OCI-M2 (cell line): Measurements from ENCODE around the gene ARHGAP22.

Source experiments
- DNase-seq: peaks from one replicate; lab custom pipeline; 2025; ENCODE audit not compliant: unreplicated experiment; lab: John Stamatoyannopoulos, UW

Gene ARHGAP22

DNA sequence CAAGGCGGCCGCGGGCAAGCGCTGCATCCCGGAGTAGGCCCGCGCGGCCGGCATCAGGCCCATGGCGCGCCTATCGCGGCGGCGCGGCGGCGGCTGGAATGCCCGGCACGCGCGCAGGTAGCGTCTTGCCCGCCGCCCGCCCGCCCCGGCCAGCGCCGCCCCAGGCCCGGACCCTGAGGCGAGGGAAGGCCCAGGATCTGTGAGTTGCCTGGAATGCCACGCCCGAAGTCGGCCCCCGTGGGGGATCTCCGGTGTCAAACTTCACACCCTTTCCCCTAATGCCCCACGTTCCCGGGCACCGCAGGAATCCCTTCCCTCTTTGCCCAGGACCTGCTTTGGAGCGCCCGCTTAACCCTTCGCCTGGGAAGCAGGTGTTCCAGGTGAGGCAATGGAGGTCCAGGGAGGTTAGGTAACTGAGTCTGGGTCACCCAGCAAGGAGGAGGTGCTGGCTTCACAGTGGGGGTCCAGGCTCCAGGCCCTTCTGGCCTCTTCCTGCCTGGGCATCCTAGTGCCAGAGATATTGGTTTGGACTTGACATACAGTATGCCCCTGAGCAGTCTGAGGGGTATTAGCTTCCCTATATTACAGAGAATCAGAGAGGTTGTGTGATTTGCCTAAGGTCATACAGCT lies 138.1 kb downstream of the ARHGAP22 start:
- no peak for DNase-seq

- DNase-seq = no peak
These were observed 138.9 kb downstream of the ARHGAP22 start for GRCh38 chr10:48465860-48466521.

DNA sequence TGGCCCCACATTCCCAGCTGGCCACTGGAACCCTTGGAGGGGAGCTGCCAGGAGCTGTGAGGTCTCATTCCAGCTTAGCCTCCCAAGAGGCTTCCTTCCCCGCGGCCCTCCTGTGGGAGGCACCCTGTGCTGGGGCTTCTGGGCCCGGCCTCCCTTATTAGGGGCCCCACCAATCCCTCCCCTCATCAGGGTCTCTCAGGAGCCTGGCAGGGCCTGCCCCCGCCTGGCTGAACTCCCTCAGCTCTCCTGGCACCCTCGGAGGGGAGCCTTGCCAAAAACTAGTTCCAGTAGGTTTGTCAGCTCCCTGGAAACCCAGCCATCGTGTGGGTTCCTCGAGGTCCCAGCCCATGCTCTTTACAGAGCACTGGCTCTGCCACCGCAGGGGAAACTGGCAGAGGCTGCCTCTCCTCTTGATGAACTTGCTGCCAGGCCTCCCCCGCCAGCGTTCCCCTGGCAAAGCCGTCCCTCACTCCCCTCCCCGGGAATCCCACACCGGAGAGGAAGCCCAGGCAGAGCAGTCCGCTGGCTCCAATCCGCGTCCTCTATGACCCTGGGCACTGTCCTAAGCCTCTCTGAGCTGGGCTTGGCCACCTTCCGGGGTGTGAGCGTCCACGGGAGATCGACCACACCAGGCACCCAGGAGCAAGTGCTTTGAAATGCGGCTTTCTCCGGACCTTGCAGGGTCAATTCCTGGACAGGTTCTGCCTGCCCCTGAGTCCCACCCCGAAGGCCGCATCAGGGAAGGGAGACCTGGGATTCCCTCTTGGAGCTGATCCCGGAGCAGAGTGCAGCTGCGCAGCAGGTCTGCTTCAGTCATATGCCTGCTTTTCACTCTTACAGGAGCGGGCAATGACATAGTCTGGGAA lies 139.8 kb downstream of the ARHGAP22 start:
- DNase-seq = no peak

DNA sequence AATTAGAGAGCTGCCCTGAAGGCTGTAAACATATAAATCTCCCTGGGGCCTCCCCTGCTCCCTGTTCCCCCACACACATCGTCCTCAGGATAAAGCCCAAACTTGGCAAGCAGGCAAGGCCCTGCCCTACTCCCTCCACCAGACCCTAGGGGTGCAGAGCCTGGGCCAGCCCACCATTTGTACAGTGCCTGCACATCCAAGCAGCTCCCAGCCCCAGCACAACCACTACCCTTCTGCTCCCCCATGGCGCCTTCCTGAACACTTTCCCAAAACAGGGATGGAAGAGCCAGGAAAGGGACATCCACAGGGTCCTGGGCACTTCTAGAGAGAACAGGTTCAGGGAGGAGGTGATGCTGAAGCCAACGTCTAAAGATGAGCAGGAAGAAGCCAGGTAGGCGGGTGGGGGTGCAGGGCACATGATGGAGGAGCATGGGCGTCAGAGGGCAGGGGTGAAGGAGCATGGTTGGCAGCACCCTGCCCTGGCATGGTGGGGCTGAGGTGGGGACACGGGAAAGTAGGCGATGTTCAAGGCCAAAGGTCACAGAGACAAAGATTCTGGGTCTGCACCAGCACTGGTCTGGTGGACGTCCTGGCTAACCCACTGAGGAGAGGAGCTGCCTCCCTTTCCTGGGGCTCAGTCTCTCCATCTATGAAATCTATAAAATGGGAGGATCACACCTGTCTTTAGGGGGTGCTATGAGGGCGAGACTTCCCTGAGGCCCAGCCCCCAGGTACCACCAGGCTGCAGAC lies 140.6 kb downstream of the ARHGAP22 start:
- no peak for DNase-seq

DNA sequence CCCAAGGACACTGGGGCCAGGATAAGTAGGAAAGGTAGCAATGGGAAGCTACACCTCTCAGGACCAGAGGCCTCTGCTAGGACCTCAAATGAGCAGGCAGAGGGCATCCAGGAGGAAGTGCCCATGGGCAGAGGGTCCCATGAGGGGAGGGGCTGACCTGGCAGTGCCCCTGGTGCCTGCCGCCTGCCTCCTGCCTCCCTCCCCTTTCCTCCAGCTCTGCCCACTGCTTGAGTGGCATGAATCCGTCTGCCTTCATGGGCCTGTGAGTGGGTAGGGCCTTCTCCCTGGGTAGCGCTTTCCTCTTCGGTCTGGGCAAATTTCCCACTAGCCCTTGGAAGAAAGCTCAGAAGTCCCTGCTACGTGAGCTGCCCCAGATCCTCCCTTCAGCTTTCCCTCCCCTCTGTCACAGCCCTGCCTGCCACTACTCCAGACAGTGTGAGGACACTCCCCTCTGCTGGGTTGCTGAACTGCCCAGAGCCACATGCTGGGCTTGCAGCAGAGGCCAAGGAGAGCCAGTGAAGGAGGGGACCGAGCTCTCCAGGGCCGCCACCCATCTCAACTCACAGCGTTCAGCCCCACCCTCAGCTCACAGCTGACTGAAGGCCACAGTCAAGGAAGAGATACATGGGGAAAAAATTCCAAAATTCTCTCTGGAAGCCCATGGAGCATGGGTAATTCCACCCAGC lies 141.4 kb downstream of the ARHGAP22 start:
- DNase-seq = no peak

GRCh38 chr10:48462482-48463020 lies 142.3 kb downstream of the ARHGAP22 start:
- no peak for DNase-seq

- no peak for DNase-seq
These were observed 143.0 kb downstream of the ARHGAP22 start for GRCh38 chr10:48461623-48462481.

DNA sequence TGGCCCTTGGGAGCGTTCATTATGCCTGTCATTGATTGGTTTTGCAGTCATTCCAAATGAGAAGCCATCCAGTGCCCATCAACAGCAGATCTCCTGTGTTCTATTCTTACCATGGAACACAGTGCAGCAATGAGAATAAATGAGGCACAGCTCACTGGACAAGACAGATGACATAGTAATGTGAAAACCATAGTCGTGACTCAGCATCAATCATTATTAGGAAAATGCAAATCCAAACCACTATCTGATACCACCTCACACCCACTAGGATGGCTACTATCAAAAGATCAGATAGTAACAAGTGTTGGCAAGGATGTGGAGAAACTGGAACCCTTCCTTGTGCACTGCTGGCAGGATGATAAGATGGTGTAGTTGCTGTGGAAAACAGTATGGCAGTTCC lies 144.7 kb downstream of the ARHGAP22 start:
- DNase-seq = no peak

GRCh38 chr10:48459270-48460150 lies 145.4 kb downstream of the ARHGAP22 start:
- DNase-seq = no peak

GRCh38 chr10:48458662-48459048 lies 146.2 kb downstream of the ARHGAP22 start:
- no peak for DNase-seq

- DNase-seq = no peak
These were observed 146.8 kb downstream of the ARHGAP22 start for GRCh38 chr10:48457949-48458661.

GRCh38 chr10:48456808-48457761 lies 147.8 kb downstream of the ARHGAP22 start:
- DNase-seq = no peak

DNA sequence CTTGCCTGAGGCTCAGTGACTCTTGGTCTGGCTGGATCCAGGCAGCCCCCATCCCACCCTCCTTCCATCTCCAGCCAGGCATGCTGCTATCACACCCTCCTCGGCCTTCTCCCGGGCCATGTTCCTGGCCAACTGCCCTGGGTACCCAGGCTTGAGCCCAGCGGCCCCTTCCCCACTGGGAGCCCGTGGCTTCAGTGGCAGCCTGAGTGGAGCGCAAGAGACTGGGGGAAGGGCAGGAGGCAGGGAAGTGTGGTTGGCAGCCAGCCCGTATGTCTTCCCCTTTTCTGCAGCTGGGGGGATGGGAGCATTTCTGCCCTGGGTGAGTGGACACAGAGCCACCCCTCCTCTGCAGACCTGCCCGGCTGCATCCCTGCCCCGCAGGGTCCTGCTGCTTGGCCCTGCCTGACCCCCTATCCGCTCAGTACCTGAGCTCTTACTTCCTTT lies 148.5 kb downstream of the ARHGAP22 start:
- DNase-seq = no peak

DNA sequence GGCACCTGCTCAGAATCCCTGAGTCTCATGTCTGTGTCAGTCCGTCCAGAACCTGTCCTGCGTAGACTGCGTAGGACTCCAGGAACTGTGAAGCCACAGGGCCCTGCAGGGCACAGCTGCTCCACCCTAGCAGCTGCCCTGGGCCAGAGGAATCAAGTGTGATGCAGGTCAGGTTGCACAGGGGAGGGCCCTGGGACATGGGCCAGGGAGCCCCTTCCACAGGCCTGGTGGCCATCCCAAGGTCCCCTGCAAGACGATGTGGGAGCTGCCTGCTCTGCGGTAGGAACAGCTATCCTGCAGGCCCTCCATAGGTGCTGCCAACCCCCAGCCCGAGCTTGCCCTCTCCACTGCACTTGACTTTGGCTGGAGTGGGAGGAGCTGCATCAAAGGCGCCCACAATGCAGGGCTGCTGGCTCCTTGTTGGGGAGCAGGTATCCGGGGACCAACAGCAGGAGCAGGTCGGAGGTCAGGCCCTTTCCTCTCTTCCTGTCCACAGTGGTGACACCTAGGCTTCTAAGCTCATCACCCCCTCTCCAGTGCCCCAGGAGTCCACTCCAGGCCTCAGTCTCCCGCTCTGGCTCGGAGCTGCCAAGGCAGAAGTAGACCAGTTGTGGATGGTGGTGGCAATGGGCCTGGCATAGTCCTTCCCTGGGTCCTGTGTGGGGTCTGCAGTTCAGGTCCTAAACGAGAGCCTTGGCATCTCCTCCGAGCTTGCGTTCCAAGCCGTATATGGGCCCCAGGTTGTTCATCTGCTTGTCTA lies 149.3 kb downstream of the ARHGAP22 start:
- no peak for DNase-seq

DNA sequence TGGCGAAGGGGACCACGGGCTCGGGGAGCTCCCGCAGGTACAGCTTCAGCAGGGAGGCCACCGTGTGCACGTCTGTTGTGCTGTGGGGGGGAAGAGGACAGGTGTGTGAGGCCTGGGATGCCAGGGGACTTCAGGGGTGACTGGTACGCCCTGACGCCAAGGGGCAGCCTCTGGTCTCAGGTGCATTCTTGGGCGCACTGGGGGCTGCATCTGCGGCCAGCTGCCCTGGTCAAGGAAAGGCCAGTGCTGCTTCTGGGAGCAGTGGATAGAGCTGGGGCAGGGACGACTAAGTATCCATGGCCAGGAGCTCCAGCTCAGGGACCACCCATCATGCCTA lies 149.8 kb downstream of the ARHGAP22 start:
- no peak for DNase-seq
